A549 treated with DMSO at 1 μM for 4 hours (cell line): Measurements from ENCODE around the gene PHF3. TPM values are rescaled to one million over a fixed set of nuclear protein-coding genes. Genes with fewer than 3 reads are reported as not detected.

Experiments used
- total RNA-seq: library from RNA; stranded (reverse); fragments of 200-300 nt; extraction: Qiagen RNA extraction; gene quantifications from 5 replicates; pipeline ENCODE4 v1.2.3, GENCODE V29; 2022; ENCODE audit warnings: low read depth

The PHF3 gene, protein sequence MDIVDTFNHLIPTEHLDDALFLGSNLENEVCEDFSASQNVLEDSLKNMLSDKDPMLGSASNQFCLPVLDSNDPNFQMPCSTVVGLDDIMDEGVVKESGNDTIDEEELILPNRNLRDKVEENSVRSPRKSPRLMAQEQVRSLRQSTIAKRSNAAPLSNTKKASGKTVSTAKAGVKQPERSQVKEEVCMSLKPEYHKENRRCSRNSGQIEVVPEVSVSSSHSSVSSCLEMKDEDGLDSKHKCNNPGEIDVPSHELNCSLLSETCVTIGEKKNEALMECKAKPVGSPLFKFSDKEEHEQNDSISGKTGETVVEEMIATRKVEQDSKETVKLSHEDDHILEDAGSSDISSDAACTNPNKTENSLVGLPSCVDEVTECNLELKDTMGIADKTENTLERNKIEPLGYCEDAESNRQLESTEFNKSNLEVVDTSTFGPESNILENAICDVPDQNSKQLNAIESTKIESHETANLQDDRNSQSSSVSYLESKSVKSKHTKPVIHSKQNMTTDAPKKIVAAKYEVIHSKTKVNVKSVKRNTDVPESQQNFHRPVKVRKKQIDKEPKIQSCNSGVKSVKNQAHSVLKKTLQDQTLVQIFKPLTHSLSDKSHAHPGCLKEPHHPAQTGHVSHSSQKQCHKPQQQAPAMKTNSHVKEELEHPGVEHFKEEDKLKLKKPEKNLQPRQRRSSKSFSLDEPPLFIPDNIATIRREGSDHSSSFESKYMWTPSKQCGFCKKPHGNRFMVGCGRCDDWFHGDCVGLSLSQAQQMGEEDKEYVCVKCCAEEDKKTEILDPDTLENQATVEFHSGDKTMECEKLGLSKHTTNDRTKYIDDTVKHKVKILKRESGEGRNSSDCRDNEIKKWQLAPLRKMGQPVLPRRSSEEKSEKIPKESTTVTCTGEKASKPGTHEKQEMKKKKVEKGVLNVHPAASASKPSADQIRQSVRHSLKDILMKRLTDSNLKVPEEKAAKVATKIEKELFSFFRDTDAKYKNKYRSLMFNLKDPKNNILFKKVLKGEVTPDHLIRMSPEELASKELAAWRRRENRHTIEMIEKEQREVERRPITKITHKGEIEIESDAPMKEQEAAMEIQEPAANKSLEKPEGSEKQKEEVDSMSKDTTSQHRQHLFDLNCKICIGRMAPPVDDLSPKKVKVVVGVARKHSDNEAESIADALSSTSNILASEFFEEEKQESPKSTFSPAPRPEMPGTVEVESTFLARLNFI (N-terminal part only)
- total RNA-seq = 10.1 to 14.6 TPM (median 13.2 TPM) in 5 replicates

GRCh38 chr6:63635588-63636517, at the start of gene PHF3:
Gene PHF3, plus strand, starts transcription at chr6:63635802. Its CDS starts 10,750 bp downstream, at chr6:63646552.

Other genes starting within 250 kb of the PHF3 start
- gene PTP4A1, start 63.3 kb upstream of the PHF3 start, total RNA-seq = 140 to 191 TPM (median 167 TPM) in 5 replicates